ENCODE measurements around the gene CD9.

DNA sequence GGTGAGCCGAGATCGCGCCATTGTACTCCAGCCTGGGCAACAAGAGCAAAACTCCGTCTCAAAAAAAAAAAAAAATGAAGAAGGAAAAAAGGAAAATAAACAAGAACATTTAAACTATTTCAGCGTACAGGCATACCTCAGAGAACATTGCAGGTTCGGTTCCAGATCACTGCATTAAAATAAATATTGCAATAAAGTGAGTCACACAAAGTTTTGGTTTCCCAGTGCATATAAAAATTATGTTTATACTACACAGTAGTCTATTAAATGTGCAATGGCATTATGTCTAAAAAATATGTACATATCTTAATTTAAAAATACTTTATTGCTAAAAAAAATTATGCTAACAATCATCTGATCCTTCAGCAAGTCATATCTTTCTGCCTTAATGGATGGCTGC lies 56.8 kb downstream of the CD9 start:
- TF ChIP-seq POLR2A (IDR thresholded peaks at IDR 0.05): no peak
- TF ChIP-seq, protein P1, sequence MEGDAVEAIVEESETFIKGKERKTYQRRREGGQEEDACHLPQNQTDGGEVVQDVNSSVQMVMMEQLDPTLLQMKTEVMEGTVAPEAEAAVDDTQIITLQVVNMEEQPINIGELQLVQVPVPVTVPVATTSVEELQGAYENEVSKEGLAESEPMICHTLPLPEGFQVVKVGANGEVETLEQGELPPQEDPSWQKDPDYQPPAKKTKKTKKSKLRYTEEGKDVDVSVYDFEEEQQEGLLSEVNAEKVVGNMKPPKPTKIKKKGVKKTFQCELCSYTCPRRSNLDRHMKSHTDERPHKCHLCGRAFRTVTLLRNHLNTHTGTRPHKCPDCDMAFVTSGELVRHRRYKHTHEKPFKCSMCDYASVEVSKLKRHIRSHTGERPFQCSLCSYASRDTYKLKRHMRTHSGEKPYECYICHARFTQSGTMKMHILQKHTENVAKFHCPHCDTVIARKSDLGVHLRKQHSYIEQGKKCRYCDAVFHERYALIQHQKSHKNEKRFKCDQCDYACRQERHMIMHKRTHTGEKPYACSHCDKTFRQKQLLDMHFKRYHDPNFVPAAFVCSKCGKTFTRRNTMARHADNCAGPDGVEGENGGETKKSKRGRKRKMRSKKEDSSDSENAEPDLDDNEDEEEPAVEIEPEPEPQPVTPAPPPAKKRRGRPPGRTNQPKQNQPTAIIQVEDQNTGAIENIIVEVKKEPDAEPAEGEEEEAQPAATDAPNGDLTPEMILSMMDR (IDR thresholded peaks at IDR 0.05): no peak
